NCI-H1694 treated with DMSO at 0.1 percent for 48 hours (cell line): ENCODE measurements around the gene HS1BP3.

Experiments used
- DNase-seq: peaks from one replicate; lab custom pipeline; 2025; lab: John Stamatoyannopoulos, UW

Gene HS1BP3

DNA sequence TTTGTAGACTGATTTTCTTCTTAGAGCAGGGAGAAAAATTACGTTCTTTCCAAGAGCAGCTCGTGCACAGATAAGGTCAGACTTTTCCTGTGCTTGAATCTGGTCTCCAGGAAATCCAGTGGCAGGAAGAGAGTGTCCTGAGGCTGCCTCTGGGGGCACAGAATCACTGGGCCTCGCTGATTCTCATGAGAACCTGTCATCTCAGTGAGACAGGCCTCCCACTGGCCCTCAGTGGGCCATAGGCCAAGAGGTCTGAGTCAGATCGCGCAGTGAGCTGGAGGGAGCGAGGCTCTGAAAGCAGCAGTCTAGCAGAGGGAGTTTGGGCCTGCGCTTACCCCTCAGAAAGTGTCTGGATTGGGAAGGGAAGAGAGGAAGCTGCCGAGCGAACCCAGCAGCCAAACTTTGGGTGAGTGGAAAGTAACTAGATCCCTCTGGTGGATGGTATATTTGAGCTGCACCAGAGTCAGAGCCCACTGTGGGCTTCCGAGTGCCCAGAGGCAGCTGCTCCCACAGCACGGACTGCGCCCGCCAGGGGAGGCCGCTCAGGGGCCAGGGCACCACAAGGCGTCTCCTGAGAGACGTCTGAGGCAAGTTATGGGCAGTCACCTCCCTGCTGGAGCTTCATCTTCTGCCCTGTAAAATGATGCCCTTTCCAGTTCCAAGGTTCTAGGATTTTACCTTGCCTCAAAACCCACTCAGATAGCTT lies 24.2 kb upstream of the HS1BP3 start:
- DNase-seq: no peak

DNA sequence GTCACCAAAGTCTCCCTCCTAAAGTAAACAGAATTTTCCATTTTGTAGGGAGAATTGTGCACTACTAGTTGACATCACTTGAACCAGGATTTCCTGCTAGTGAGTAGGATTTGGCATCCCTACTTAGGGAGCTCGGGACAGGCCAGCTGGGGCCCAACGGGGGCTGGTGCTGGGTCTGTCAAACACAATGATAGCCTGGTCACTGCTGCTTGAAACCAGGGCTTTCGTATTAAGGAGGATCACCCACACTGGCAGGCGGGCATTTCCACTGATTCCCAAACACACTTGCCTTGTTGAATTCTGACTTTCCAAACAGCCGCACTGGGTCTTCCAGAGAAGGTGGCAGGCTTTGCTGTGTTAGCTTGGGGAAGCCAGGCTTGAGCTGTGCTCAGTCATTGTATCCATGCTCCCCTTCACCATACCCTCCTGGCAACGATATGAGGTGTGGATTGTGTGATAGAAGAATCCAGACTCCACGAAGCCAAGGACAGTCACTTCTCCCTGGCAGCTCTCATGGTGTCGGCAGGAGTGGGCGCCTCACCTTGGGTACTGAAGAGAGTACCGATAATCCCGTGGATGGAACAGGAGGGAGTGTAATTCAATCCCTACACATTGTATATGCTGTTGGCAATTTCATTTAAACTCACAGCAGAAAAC lies 23.5 kb upstream of the HS1BP3 start:
- no peak for DNase-seq

DNA sequence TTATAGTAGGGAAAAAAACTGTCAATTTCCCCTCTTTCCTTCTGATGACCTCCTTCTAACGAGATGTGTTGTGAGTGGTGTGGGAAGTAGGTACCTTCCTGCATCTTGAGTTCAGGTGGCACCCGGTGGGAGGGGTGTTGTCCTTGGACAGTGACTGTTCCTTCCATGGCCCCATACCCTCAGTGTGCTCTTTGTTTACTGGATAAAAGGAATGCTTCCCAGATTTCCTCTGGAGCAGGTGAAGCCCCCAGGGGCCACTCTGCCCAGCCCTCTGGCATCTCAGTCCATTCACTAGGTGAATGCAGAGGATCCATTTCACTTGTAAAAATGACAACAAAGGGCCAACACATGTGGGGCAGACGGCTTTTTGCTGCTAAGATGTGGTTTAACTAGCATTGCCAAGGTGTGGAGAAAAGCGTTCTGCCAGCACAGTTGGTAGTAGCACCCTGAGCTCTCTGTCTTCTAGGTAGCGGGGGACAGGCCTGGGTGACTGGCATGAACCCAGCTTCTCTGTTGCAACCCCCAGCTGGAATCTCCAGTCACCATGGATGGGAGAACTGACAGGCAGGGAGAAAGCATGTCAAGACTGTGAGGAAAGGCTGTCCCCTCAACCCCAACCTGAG lies 22.9 kb upstream of the HS1BP3 start:
- no peak for DNase-seq

DNA sequence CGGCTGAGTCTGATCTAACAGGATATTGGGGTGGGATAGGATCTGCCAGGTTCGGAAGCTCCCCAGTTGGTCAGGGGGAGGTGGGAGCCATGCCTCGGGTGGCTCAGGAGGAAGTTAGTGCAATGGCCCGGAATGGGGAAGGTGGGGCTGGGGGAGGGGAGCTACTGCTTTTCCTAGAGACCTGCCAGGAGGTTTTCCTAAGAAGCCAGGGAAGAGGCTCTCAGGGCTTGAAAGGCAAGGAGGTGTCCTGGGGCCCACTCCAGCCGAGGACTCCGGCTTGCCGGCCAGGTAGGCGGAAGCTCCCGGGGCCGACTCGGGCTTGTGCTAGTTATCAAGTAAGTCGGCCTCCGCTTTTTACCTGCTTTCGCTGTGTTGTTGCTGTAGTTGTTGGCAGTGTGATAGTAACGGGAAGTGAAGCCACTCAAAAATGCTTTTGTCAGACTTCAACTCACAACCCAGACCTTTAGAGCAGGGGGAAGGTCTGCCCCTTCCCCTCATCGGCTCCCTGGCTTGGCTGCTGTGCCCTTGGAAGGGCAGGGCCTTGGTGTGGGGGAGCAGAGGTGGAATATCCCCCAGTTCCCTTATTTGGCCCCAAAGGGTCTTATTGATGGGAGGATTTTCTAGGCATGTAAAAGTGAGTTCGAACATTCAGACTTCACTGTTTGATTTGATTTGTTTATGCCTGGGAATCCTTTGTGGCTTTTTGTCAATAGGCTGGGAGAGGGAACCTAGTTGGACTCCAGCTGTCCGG lies 21.5 kb upstream of the HS1BP3 start:
- no peak for DNase-seq

DNA sequence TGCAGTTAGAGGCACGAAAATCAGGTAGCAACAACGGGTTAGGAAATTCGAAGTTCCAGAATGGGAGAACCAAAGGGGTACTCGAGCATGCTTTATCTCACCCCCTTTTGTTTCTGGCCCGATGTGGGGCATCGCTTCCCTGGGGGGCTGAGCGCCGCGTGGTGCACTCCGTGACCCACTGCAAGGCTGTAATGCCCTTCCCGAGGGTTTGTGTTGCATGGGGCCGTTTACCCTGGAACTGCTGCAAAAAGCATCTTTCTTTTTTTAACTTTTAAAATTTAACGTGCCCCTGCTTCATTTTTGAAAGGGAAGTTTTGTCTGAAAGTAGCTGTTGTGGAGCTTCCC lies 20.8 kb upstream of the HS1BP3 start:
- no peak for DNase-seq

DNA sequence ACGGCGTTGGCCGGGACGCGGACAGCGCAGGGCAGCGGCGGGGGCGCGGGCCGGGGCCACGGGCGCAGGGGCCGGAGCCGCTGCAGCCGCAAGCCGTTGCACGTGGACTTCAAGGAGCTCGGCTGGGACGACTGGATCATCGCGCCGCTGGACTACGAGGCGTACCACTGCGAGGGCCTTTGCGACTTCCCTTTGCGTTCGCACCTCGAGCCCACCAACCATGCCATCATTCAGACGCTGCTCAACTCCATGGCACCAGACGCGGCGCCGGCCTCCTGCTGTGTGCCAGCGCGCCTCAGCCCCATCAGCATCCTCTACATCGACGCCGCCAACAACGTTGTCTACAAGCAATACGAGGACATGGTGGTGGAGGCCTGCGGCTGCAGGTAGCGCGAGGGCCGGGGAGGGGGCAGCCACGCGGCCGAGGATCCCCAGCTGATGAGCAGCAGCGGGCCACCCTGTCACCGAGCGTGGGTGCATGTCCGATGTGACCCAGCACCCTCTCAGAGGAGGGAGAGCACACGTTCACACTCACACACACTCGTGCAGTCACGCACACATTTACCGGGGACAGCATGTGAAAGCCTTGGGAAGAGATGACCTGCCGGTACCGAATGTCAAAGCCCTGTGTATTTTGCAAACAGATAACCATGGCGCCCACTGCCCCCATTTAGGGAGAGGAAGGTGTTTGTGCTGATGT lies 20.3 kb upstream of the HS1BP3 start:
- no peak for DNase-seq

DNA sequence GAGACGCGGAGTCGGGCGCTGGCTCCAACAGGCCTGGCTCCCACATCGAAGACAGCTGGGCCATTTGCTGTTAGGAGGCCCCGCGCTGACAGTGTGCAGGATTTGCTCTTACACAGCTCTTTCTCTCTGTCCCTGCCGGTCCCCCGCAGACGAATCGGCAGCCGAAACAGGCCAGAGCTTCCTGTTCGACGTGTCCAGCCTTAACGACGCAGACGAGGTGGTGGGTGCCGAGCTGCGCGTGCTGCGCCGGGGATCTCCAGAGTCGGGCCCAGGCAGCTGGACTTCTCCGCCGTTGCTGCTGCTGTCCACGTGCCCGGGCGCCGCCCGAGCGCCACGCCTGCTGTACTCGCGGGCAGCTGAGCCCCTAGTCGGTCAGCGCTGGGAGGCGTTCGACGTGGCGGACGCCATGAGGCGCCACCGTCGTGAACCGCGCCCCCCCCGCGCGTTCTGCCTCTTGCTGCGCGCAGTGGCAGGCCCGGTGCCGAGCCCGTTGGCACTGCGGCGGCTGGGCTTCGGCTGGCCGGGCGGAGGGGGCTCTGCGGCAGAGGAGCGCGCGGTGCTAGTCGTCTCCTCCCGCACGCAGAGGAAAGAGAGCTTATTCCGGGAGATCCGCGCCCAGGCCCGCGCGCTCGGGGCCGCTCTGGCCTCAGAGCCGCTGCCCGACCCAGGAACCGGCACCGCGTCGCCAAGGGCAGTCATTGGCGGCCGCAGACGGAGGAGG lies 19.6 kb upstream of the HS1BP3 start:
- no peak for DNase-seq

DNA sequence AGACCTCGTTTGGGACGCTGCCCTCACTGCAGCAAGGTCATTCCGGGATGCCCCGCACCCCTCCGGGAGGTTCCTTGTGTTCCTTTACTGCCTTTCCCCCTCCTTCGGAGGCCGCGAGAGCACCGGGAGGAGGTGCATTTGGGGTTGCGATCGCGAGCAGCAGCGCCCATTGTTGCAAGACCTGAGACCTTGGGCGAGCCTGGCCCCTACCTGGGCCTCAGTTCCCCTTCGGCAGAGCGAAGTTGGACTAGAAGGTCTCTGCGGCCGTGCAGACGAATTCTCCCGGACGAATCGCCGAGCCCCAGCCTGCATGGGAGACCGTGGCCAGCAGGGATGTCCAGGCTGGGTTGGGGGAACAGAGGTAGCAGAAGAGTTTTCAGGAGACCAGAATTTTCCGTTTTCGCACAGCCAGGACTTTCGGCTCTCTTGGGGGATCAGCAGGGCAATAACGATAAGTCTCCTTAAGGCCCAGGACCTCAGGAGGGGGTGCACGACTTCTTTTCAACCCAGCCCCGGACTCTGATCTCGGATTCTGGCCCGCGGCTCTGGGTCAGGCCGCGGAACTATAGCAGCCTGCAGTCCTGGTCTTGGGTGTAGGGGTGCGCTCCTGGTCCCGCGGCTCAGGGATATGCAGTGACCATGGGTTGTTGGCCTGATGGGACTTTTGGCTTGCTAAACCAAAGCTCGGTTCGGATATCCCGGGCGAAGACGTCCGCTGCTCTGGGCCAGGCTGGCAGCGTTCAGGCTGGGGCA lies 18.8 kb upstream of the HS1BP3 start:
- no peak for DNase-seq

DNA sequence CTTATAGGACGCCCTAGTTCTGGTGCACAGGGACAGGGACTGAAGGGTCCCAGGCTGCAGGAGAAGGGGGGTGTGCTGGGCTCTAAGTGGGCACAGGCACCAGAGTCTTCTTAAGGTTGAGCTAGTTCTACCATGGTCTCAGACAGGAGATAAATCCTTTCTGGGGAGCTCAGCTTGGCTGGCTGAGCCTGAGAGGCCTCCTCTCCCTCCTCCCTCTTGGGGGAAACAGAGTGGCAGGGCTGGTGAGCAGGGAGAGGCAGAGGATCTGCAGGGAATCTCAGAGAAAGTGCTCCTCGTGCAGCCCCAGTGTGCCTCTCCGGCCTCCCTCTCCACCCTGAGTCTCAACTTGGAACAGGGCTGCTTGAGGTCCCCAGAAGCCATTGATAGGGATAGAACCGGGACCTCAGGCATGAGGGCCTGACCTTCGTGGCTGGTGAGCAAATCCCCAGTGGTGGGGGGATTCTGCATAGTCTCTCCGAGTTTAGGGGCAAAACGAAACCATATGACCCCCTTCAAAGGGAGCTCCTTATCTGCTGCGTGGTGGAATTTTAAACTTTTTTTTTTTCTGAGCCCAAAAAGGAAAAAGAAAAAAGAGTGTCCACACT lies 18.1 kb upstream of the HS1BP3 start:
- DNase-seq: no peak

DNA sequence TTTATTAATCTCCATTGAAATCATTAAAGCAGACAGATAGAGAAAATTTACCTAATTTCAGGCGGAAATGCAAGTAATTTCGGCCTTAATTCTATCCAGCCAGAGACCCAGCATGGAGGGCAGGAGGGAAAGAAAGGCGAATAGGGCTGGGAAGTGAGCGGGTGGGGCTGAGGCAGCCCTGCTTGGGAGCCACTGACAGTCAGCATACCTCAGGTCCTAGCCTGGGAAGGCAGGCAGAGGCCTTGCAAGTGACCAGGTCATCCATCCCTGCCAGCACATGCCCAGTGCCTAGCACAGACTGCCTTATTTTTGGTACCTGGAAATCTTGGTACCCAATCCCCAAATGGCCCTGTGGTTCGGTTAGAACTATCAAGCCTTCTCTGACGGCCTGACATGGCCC lies 17.6 kb upstream of the HS1BP3 start:
- no peak for DNase-seq

DNA sequence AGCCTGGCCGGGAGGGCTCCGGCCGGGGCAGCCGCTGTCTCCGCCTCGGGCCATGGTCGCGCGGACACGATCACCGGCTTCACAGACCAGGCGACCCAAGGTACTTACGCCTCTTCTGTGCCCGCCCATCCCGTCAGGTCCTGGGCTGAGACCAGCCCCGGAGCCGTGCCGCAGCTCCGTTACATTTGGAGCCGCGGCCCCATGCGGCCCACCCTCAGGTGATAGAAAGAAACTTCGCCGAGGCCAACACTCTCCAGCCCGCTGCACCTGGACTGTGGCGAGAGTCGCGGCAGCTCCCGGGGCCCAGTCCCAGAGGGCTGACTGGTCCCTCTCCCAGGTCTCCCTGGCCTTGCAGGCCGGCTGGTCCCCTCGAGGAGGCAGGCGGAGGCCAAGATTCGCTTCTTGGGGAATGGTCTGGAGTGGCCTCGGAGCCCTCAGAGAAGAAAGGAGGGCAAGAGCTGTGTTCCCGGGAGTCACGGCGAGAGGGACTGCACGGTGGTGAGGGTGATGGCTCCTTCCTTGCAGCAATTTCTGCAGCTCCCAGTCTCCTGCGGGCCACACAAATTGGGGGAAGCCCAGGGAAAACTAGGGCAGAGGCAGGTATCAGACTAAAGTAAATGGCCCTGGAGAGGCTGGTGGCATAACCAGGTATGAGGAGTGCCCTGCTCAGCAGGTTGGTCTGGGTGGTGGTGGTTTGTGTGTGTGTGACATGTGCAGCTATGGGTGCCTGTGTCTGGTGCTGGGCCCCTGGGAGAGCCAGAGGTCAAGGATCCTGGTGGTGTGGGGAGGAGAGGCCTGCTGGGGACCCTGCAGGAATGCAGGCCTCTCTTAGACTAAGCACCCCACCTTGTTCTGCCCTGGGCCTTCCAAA lies 16.9 kb upstream of the HS1BP3 start:
- no peak for DNase-seq

DNA sequence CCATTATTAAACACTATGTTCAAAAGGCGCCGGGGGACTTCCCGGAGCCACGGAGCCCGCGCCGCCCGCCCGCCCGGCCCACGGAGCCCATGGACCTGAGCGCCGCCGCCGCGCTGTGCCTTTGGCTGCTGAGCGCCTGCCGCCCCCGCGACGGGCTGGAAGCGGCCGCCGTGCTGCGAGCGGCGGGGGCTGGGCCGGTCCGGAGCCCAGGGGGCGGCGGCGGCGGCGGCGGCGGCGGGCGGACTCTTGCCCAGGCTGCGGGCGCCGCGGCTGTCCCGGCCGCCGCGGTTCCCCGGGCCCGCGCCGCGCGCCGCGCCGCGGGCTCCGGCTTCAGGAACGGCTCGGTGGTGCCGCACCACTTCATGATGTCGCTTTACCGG lies 16.2 kb upstream of the HS1BP3 start:
- no peak for DNase-seq

DNA sequence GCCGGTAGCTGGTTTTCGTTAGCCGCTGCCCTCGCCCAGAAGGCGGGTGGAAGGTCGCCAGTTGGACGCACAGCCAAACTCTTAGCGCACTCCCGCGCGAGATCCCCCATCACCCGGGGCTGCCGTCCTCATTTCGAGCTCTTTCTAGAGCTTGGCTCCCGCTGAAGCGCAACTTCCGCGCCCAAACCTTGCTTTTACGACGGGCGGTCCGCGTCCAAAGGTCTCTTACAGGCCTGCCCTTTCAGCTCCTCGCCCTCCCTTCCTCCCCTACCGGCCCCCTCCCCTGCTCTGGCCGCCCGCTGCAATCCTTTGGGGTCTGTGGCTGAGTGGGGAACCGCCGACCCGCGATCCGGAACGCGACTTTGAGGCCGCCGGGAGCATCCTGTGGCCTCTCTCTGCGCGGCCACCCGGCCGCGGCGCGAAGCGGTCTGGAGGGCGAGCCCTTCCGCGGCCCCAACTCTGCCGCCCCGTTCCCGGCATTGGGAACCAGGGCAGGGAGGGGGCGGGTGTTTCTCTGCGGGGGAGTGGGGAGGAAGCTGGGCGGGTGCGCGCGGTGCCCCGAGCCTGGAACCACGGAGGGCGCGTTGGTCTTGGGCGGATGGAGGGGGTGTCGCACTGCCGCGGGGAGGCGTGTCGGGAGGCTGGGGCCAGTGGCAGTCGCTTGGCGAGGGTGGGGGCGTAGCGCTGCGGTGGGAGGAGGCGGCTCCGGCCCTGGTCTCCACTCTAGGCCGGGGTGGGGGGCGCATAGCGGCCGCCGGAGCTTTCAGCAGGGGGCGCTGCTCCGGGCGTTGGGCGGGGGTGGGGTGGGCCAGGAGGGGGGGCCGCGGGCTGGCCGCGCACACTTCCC lies 15.6 kb upstream of the HS1BP3 start, which contains the start of gene GDF7:
Gene GDF7 (plus strand): TSS at position 841 of the 847 bp plus-strand sequence. CDS start 96 bp downstream, outside the sequence.
- DNase-seq: no peak

DNA sequence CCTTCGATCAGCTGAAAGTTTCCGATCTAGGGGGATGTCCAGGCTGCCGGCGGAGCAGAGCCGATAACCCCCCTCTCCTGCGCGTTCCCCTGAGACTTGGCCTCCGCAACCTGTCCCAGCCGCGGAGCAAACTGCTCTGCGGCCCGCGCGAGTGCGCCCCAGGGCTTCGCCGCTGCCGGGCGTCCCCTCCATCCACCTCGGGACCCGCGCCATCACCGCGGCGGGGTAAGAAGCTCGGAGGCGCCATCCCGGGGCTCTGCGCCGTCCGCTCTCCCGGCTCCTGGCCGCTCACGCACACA lies 15.1 kb upstream of the HS1BP3 start:
- no peak for DNase-seq

DNA sequence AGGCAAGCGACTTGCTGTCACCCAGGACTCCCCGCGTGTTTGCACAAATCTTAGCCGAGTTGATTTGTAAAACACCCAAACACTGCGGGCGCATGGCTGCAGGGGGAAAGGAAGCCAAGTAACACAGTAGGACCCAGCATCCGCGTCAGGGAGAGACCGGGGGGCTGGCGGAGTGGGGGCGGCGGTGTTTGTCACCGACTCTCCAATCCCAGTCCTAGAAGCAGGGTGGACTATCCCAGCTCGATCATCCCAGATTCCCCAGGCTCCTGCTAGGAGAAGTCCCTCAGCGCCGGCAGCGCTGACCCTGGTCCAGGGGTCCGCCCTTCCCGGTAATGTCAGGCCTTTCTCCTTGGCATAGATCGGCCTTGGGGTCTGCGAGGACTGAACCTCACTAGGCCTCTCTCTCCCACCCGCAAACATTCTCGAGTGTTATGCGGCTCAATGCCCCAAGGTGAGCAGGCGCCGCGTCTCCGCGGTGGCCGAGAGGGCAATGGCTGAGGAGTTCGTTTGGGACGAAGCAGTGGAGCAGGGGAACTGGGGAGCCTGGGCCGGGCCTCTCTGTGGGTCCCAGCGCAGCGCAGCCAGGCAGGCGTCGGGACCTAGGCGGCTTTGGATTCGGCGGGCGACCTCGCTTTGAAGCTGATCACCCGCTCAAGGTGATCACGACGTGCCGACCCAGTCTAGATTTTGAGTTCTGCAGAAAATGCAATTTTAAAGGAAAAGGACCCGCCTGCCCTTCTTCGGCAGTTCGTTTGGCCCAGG lies 14.5 kb upstream of the HS1BP3 start:
- no peak for DNase-seq

DNA sequence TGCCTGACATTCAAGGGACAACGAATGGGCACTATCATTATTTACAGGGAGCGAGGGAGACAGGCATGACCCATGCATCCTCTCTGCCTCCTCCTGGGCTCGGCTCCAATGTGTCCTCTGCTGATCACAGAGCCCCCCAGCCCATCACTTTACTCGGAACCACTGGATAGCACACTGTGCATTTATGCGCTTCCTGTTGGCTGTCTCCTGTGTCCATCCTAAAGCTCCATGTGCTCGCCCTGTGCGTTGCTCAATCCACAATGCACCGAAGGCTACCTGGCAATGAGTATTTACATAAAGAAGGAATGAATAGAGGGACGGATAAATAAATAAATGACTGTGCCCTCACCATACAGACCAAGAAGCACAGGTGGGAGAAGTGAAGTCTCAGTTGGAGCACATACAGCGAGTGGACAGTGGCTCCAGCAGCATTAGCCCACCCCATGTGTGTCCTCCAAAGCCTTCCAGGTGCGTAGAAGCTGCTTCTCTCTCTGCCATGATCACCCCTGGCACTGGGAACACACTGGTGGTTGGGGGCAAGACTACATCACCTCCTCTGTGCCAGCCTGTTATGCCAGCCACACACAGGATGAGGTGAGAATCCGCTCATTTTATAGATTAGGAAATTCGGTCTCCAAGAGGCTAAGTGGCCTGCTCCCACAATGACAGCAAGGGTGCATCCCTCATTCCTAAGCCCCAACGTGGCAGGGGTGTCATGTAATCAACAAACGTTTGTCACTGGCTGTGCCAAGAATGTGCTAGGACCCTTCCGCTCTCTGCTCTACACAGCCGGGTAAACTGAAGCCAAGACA lies 13.7 kb upstream of the HS1BP3 start:
- DNase-seq: no peak

DNA sequence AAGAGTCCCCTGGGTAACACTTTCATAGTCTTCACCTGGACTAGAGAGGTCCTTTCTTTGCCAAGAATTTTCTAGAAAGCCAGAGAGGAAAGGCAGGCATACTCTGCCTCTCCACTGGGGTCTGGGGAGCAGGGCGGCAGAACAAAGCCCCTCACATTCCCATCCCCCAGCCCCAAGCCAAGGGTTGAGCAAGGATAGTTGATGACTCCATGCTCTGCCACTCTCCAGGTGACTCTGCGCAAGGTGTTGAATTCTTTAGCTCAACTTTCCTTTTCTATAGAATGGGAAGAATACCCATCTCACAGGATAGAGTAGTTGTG lies 13.1 kb upstream of the HS1BP3 start:
- DNase-seq: no peak
